SK-N-MC (cell line): ENCODE measurements around the gene DGKB.

Experiments used
- EZH2 ChIP-seq: fragments of 200-600 bp; sonication (generic); IDR thresholded peaks from one replicate; pipeline ENCODE4 v1.6.1; 2017; ENCODE audit warnings: antibody characterized with exemption
- FOXP2 ChIP-seq: optimal IDR thresholded peaks from 2 replicates; pipeline ENCODE3; 2011; ENCODE audit warnings: mild to moderate bottlenecking, moderate library complexity; ENCODE audit not compliant: insufficient read depth; ENCODE audit errors: extremely low read length, control extremely low read depth
- POLR2AphosphoS5 ChIP-seq: IDR thresholded peaks from 2 replicates; pipeline ENCODE4 v1.6.1; 2012; ENCODE audit warnings: mild to moderate bottlenecking, low read depth, low read length, borderline replicate concordance

DNA sequence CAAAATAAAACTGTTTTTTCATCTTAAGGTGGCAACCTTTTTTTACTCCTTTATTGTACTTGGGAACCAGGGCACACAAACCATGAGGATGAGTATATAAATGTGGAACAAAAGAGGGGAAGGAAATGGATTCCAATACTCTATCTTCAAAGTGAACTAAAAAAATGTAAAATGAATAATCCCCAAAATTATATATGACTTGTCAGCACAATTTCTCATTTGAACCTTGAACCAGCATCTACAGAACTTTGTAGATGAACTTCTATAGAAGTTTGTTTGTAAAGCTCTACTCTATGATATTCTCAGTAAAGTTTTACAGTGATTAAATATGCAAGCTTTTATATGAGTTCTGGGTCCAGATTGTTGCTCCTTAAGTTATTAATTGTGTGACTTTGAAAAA lies 694.8 kb downstream of the DGKB start:
- no peak for TF ChIP-seq EZH2
- TF ChIP-seq POLR2AphosphoS5: no peak
- TF ChIP-seq FOXP2: no peak
